ENCODE results near the gene LAMA1. TPM values are rescaled to one million over a fixed set of nuclear protein-coding genes. Genes with fewer than 3 reads are reported as not detected.

Gene LAMA1
- total RNA-seq, 1 donor from 2014 or later = not detected

- no peaks in the 10 kb centered on the region for H3K36me3 ChIP-seq
- H3K27ac ChIP-seq (replicated peaks) = no peak overlapping the region
- no peak for TF ChIP-seq CTCF (IDR thresholded peaks at IDR 0.05; ENCODE audit: borderline replicate concordance)
- peaks cover 36% of the 10 kb centered on the region for H3K27me3 ChIP-seq (ENCODE audit: low read depth)
- no peaks in the 10 kb centered on the region for H3K4me1 ChIP-seq
- no peak for DNase-seq
- intact Hi-C loops (cut with micrococcal nuclease) = no loop called here
- no peak overlapping the region for H3K4me3 ChIP-seq
- no peaks in the 10 kb centered on the region for H3K9me3 ChIP-seq (replicated peaks)
Observed at GRCh38 chr18:6950641-6951040, 167.0 kb downstream of the LAMA1 start.

- no peaks in the 10 kb centered on the region for H3K9me3 ChIP-seq (replicated peaks)
- H3K36me3 ChIP-seq = no peaks in the 10 kb centered on the region
- peaks cover 43% of the 10 kb centered on the region for H3K27me3 ChIP-seq (ENCODE audit: low read depth)
- no peak overlapping the region for H3K27ac ChIP-seq (replicated peaks)
- no peak overlapping the region for H3K4me3 ChIP-seq
- no peaks in the 10 kb centered on the region for H3K4me1 ChIP-seq
- no peak for TF ChIP-seq CTCF (IDR thresholded peaks at IDR 0.05; ENCODE audit: borderline replicate concordance)
- intact Hi-C loops (cut with micrococcal nuclease) = no loop called here
- no peak for DNase-seq
Observed at GRCh38 chr18:6949800-6950586, 167.6 kb downstream of the LAMA1 start.

GRCh38 chr18:6948281-6949055, 169.1 kb downstream of the LAMA1 start:
- intact Hi-C loops (cut with micrococcal nuclease) = no loop called here
- H3K36me3 ChIP-seq = no peaks in the 10 kb centered on the region
- H3K27ac ChIP-seq (replicated peaks) = no peak overlapping the region
- no peak for DNase-seq
- H3K4me3 ChIP-seq = no peak overlapping the region
- H3K9me3 ChIP-seq (replicated peaks) = no peaks in the 10 kb centered on the region
- TF ChIP-seq CTCF (IDR thresholded peaks at IDR 0.05; ENCODE audit: borderline replicate concordance) = no peak
- H3K27me3 ChIP-seq (ENCODE audit: low read depth) = peaks cover 44% of the 10 kb centered on the region
- H3K4me1 ChIP-seq = no peaks in the 10 kb centered on the region

GRCh38 chr18:6947338-6948030, 170.1 kb downstream of the LAMA1 start:
- Histone ChIP-seq H3K27ac (replicated peaks) (no peak overlapping the region), H3K4me1 (no peaks in the 10 kb centered on the region), H3K4me3 (no peak overlapping the region), H3K9me3 (replicated peaks) (no peaks in the 10 kb centered on the region), H3K36me3 (no peaks in the 10 kb centered on the region), H3K27me3 (ENCODE audit: low read depth) (peaks cover 40% of the 10 kb centered on the region)
- intact Hi-C loops (cut with micrococcal nuclease) = no loop called here
- no peak for DNase-seq
- no peak for TF ChIP-seq CTCF (IDR thresholded peaks at IDR 0.05; ENCODE audit: borderline replicate concordance)

GRCh38 chr18:6943143-6943542, 174.5 kb downstream of the LAMA1 start:
- no peak overlapping the region for H3K27ac ChIP-seq (replicated peaks)
- no peaks in the 10 kb centered on the region for H3K9me3 ChIP-seq (replicated peaks)
- no peak for DNase-seq
- peaks cover 55% of the 10 kb centered on the region for H3K27me3 ChIP-seq (ENCODE audit: low read depth)
- TF ChIP-seq CTCF (IDR thresholded peaks at IDR 0.05; ENCODE audit: borderline replicate concordance) = no peak
- no peaks in the 10 kb centered on the region for H3K4me1 ChIP-seq
- intact Hi-C loops (cut with micrococcal nuclease) = no loop called here
- no peak overlapping the region for H3K4me3 ChIP-seq
- H3K36me3 ChIP-seq = no peaks in the 10 kb centered on the region
